GM12872 (cell line): ENCODE data around the gene MN1.

Source experiments
- CTCF ChIP-seq: IDR thresholded peaks from 3 replicates; pipeline ENCODE4 v1.5.1; 2011; ENCODE audit warnings: low read depth, mild to moderate bottlenecking, low read length, moderate library complexity; ENCODE audit not compliant: insufficient read depth

Gene MN1

GRCh38 chr22:27785831-27786230 lies 15.7 kb downstream of the MN1 start:
- no peak for TF ChIP-seq CTCF

GRCh38 chr22:27784120-27784475 lies 17.5 kb downstream of the MN1 start:
- no peak for TF ChIP-seq CTCF

- TF ChIP-seq CTCF, result no peak
These were observed 18.0 kb downstream of the MN1 start for GRCh38 chr22:27783436-27784119.

GRCh38 chr22:27782088-27782487 lies 19.5 kb downstream of the MN1 start:
- TF ChIP-seq CTCF, result no peak

- no peak for TF ChIP-seq CTCF
These were observed 21.4 kb downstream of the MN1 start for GRCh38 chr22:27780161-27780575.

GRCh38 chr22:27779643-27780042 lies 21.9 kb downstream of the MN1 start:
- TF ChIP-seq CTCF, result no peak

GRCh38 chr22:27778294-27779090 lies 23.1 kb downstream of the MN1 start:
- no peak for TF ChIP-seq CTCF
